ENCODE results near the gene KIF4B. TPM values are rescaled to one million over a fixed set of nuclear protein-coding genes. Genes with fewer than 3 reads are reported as not detected.

KIF4B gene
- total RNA-seq, 2 donors from 2014 or later, result not detected

- no peak overlapping the region for H3K27ac ChIP-seq
- TF ChIP-seq CTCF (IDR thresholded peaks at IDR 0.05), result no peak
- H3K36me3 ChIP-seq, result no peaks in the 10 kb centered on the region
- no peaks in the 10 kb centered on the region for H3K27me3 ChIP-seq
- H3K4me1 ChIP-seq, result no peaks in the 10 kb centered on the region
- H3K4me3 ChIP-seq, result no peak overlapping the region
- DNase-seq (ENCODE audit: low spot score), result no peak
- H3K9me3 ChIP-seq, result no peaks in the 10 kb centered on the region
Observed at GRCh38 chr5:155066886-155067595, 53.5 kb downstream of the KIF4B start.

Other genes starting within 250 kb of the KIF4B start
- gene FAXDC2, start 163.2 kb upstream of the KIF4B start, total RNA-seq, result 10 to 100 TPM; 22.1 to 24.6 TPM
- gene CNOT8, start 155.1 kb upstream of the KIF4B start, total RNA-seq, result 10 to 100 TPM; 28.0 to 31.4 TPM
- gene GEMIN5, start 75.5 kb upstream of the KIF4B start, total RNA-seq, result 10 to 100 TPM; 11.3 to 11.5 TPM
- 10 to 100 TPM; 25.4 to 30.1 TPM for gene MRPL22, start 72.7 kb upstream of the KIF4B start, total RNA-seq

All from right atrium auricular region (tissue), 2 donors.